PC-3 (cell line): ENCODE results near the gene CENPE. TPM values are rescaled to one million over a fixed set of nuclear protein-coding genes. Genes with fewer than 3 reads are reported as not detected.

ENCODE experiments used
- ATAC-seq: fragments of 200-7000 bp; cut with Tn5 transposase; 2 replicates; pipeline ENCODE4 v1.9.1; 2020; ENCODE audit warnings: mild to moderate bottlenecking, moderate library complexity
- BruUV-seq: library from RNA; stranded (reverse); fragments of 400-500 nt; replicated peaks from 2 replicates; lab custom pipeline; 2021; lab: Mats Ljungman, UMichigan
- CTCF ChIA-PET: fragments of 300-600 bp; sonication (Branson Sonifier 250); formaldehyde crosslinking; loops from one replicate; lab custom pipeline; 2022; ENCODE audit warnings: antibody characterized with exemption; lab: Charles Lee
- POLR2A ChIA-PET: fragments of 300-600 bp; sonication (Branson Sonifier 250); formaldehyde crosslinking; loops from one replicate; lab custom pipeline; 2022; ENCODE audit warnings: antibody characterized with exemption; ENCODE audit not compliant: unreplicated experiment; lab: Charles Lee
- DNase-seq: peaks from one replicate; pipeline ENCODE4 v3.0.0-alpha.2; 2015
- H2AFZ ChIP-seq: fragments of 300-600 bp; sonication (generic); 2 replicates; pipeline ENCODE4 v1.6.0; 2016; ENCODE audit warnings: antibody characterized with exemption, low read length
- H3F3A ChIP-seq: fragments of 300-600 bp; sonication (generic); one replicate; pipeline ENCODE4 v1.6.0; 2017; ENCODE audit warnings: antibody characterized with exemption, low read length, control low read depth, mild to moderate bottlenecking; ENCODE audit not compliant: unreplicated experiment
- H3K27ac ChIP-seq: fragments of 300-600 bp; sonication (generic); 2 replicates; pipeline ENCODE4 v1.5.1; 2016; ENCODE audit warnings: mild to moderate bottlenecking, low read length
- H3K27me3 ChIP-seq: fragments of 300-600 bp; sonication (generic); 2 replicates; pipeline ENCODE4 v1.6.1; 2016; ENCODE audit warnings: low read length, mixed read lengths
- H3K36me3 ChIP-seq: fragments of 300-600 bp; sonication (generic); 2 replicates; pipeline ENCODE4 v1.6.1; 2016; ENCODE audit warnings: low read depth, mixed run types, low read length, mixed read lengths
- H3K4me1 ChIP-seq: fragments of 300-600 bp; sonication (generic); 2 replicates; pipeline ENCODE4 v1.5.1; 2016; ENCODE audit warnings: low read length; ENCODE audit not compliant: insufficient read depth
- H3K4me2 ChIP-seq: fragments of 300-600 bp; sonication (generic); 2 replicates; pipeline ENCODE4 v1.6.0; 2016; ENCODE audit warnings: low read length
- H3K4me3 ChIP-seq: fragments of 300-600 bp; sonication (generic); 2 replicates; pipeline ENCODE4 v1.5.1; 2016; ENCODE audit warnings: mild to moderate bottlenecking, low read length, mixed read lengths
- H3K79me2 ChIP-seq: fragments of 300-600 bp; sonication (generic); 2 replicates; pipeline ENCODE4 v1.6.1; 2017; ENCODE audit warnings: low read length, mixed read lengths
- H3K9ac ChIP-seq: fragments of 300-600 bp; sonication (generic); 2 replicates; pipeline ENCODE4 v1.6.0; 2016; ENCODE audit warnings: mild to moderate bottlenecking, low read length
- H3K9me2 ChIP-seq: fragments of 300-600 bp; sonication (generic); replicated peaks from 2 replicates; pipeline ENCODE4 v1.6.1; 2016; ENCODE audit warnings: mixed run types, low read length, mixed read lengths
- H3K9me3 ChIP-seq: fragments of 300-600 bp; sonication (generic); 2 replicates; pipeline ENCODE4 v1.6.1; 2016; ENCODE audit warnings: low read length, mixed read lengths
- H4K20me1 ChIP-seq: fragments of 300-600 bp; sonication (generic); 2 replicates; pipeline ENCODE4 v1.6.1; 2016; ENCODE audit warnings: low read length, mixed read lengths
- CTCF ChIP-seq: fragments of 300-600 bp; sonication (generic); conservative IDR thresholded peaks from 2 replicates; pipeline ENCODE4 v1.5.1; 2017; ENCODE audit warnings: antibody characterized with exemption, low read depth, mild to moderate bottlenecking, low read length
- EZH2 ChIP-seq: fragments of 300-600 bp; sonication (generic); IDR thresholded peaks from one replicate; pipeline ENCODE4 v1.6.1; 2017; ENCODE audit warnings: antibody characterized with exemption, mild to moderate bottlenecking, low read length; ENCODE audit not compliant: unreplicated experiment
- EZH2phosphoT487 ChIP-seq: fragments of 300-600 bp; sonication (generic); IDR thresholded peaks from 2 replicates; pipeline ENCODE4 v1.6.1; 2018; ENCODE audit warnings: mild to moderate bottlenecking, antibody characterized with exemption, low read length, borderline replicate concordance
- intact Hi-C: fragments of 100-400 bp; cut with micrococcal nuclease; formaldehyde crosslinking; loops from 2 replicates; pipeline ENCODE4 v1.9.0; 2023
- total RNA-seq: library from RNA; depleted of rRNA; stranded (reverse); fragments of >200 nt; gene quantifications from 2 replicates; pipeline ENCODE4 v1.2.3, GENCODE V29; 2014

CENPE gene
- total RNA-seq, 1 experiment from 2014 or later, result 17.3 TPM

- Histone ChIP-seq H2AFZ (0 out of 2 replicates have a peak overlapping the region, but pooled peaks have one; percentile 18), H3K4me3 (no peak overlapping the region), H3K4me2 (peak overlapping the region; percentile 64), H3K9me3 (no peaks in the 10 kb centered on the region), H3K79me2 (no peaks in the 10 kb centered on the region), H3K36me3 (peaks cover 39% of the 10 kb centered on the region), H4K20me1 (no peaks in the 10 kb centered on the region), H3K27me3 (no peaks in the 10 kb centered on the region), H3K27ac (peak overlapping the region; percentile 97), H3K4me1 (peaks cover 33% of the 10 kb centered on the region), H3K9me2 (no peaks in the 10 kb centered on the region), H3K9ac (peak overlapping the region; percentile 67; the same call in 1 of the 2 replicates), H3F3A (no peaks in the 10 kb centered on the region)
- intact Hi-C loops, result loop anchor here (5.0 kb wide), 1 partner anchor 45 kb away; the partner anchor contains the start of gene CENPE
- TF ChIP-seq EZH2, result no peak
- no peak for TF ChIP-seq EZH2phosphoT487
- TF ChIP-seq CTCF, result no peak
- no TSS peak for BruUV-seq
- DNase-seq (peak; percentile 25), ATAC-seq (no peak)
- ChIA-PET CTCF (no interaction called here), POLR2A (no interaction called here)
Measured at GRCh38 chr4:103152381-103152780, 45.8 kb downstream of the CENPE start.

GRCh38 chr4:103150677-103151076 is 47.5 kb downstream of the CENPE start:
- Histone ChIP-seq H3F3A (no peaks in the 10 kb centered on the region), H3K4me3 (no peak overlapping the region), H3K9me3 (no peaks in the 10 kb centered on the region), H3K4me2 (peak overlapping the region; percentile 68), H3K9ac (peak overlapping the region; percentile 67), H3K4me1 (peaks cover 33% of the 10 kb centered on the region), H2AFZ (no peak overlapping the region), H3K27ac (peak overlapping the region; percentile 97), H3K79me2 (no peaks in the 10 kb centered on the region), H3K36me3 (peaks cover 31% of the 10 kb centered on the region), H3K9me2 (no peaks in the 10 kb centered on the region), H3K27me3 (no peaks in the 10 kb centered on the region), H4K20me1 (no peaks in the 10 kb centered on the region)
- TF ChIP-seq EZH2phosphoT487, result no peak
- TF ChIP-seq CTCF, result no peak
- no peak for TF ChIP-seq EZH2
- DNase-seq (peak; percentile 89), ATAC-seq (peak; percentile 94)
- ChIA-PET POLR2A (interaction anchor here (0.5 kb wide), 1 partner anchor 323 kb away, joined by 4 read pairs; no protein-coding TSS in a partner anchor), CTCF (interaction anchor here (0.7 kb wide), 1 partner anchor 760 kb away, joined by 3 read pairs; no protein-coding TSS in a partner anchor)
- BruUV-seq, result no TSS peak
- intact Hi-C loops, result loop anchor here (5.0 kb wide), 1 partner anchor 47 kb away; the partner anchor contains the start of gene CENPE

DNA sequence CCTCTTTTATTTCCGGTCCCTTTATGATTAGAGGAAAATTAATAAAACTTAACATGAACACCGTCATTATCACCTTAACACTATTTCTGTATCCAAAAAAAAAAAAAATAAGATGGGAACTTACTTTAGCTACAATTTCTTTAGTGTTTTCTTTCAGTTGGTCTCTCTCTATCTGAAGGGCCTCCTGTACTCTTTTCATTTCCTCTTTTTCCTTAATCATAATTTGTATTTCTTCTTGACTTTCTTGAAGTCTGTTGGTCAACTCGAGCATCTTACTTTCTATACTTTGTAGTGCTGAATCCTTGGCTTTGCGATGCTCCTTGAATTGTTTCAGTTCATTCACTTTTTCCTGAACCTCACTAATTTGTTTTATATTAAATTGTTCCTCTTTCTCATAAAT is 53.2 kb downstream of the CENPE start:
- H3K27me3 ChIP-seq, result no peaks in the 10 kb centered on the region
- TF ChIP-seq CTCF (no peak), EZH2phosphoT487 (no peak), EZH2 (no peak)
- CTCF ChIA-PET, result no interaction called here
- H3K9ac ChIP-seq, result no peak overlapping the region
- peaks cover 10% of the 10 kb centered on the region for H3K4me1 ChIP-seq
- no peak overlapping the region for H3K4me3 ChIP-seq
- no peaks in the 10 kb centered on the region for H3K79me2 ChIP-seq
- intact Hi-C loops, result no loop called here
- H3K36me3 ChIP-seq, result peaks cover 68% of the 10 kb centered on the region
- no TSS peak for BruUV-seq
- POLR2A ChIA-PET, result no interaction called here
- no peaks in the 10 kb centered on the region for H3F3A ChIP-seq
- H3K9me2 ChIP-seq, result no peaks in the 10 kb centered on the region
- no peak overlapping the region for H3K4me2 ChIP-seq
- H3K9me3 ChIP-seq, result no peaks in the 10 kb centered on the region
- H2AFZ ChIP-seq, result no peak overlapping the region
- DNase-seq (no peak), ATAC-seq (no peak)
- H3K27ac ChIP-seq, result no peak overlapping the region
- H4K20me1 ChIP-seq, result no peaks in the 10 kb centered on the region
